Daoy (cell line): ENCODE measurements around the gene PPP2R3B. TPM values are rescaled to one million over a fixed set of nuclear protein-coding genes. Genes with fewer than 3 reads are reported as not detected.
"Not testable (repeated sequence)": the region's sequence is repeated elsewhere in the genome, so short reads cannot be mapped to it uniquely, and the experiment has no call there.

ENCODE experiments used
- DNase-seq: peaks from one replicate; pipeline ENCODE4 v3.0.0-alpha.2; 2015; ENCODE audit warnings: low read depth
- total RNA-seq: library from RNA; depleted of rRNA; stranded (reverse); fragments of >200 nt; shearing (Covaris generic); gene quantifications from 2 replicates; pipeline ENCODE4 v1.2.3, GENCODE V29; 2014; rRNA removed

The PPP2R3B gene
- total RNA-seq, 1 experiment from 2014 or later = 11.0 TPM

GRCh38 chrX:305781-306613 lies 80.7 kb downstream of the PPP2R3B start:
- DNase-seq = not testable (repeated sequence)

GRCh38 chrX:302975-303374 lies 83.7 kb downstream of the PPP2R3B start:
- DNase-seq = no peak

- no peak for DNase-seq
Observed at GRCh38 chrX:300334-300733, 86.4 kb downstream of the PPP2R3B start.

GRCh38 chrX:298993-299392 lies 87.7 kb downstream of the PPP2R3B start:
- no peak for DNase-seq

GRCh38 chrX:295136-295535 lies 91.6 kb downstream of the PPP2R3B start:
- no peak for DNase-seq

- no peak for DNase-seq
Observed at GRCh38 chrX:292900-293897, 93.5 kb downstream of the PPP2R3B start.

GRCh38 chrX:291411-291901 lies 95.3 kb downstream of the PPP2R3B start:
- DNase-seq = no peak

GRCh38 chrX:290476-291166 lies 96.1 kb downstream of the PPP2R3B start:
- no peak for DNase-seq

GRCh38 chrX:288561-288991 lies 98.1 kb downstream of the PPP2R3B start:
- DNase-seq = no peak

GRCh38 chrX:287670-288069 lies 99.0 kb downstream of the PPP2R3B start:
- no peak for DNase-seq

- DNase-seq = no peak
Observed at GRCh38 chrX:285076-285677, 101.5 kb downstream of the PPP2R3B start.

Other genes starting within 250 kb of the PPP2R3B start
- 3.9 and 6.6 TPM in 2 replicates for gene PLCXD1, start 105.5 kb downstream of the PPP2R3B start, total RNA-seq
- gene GTPBP6, start 68.1 kb downstream of the PPP2R3B start, total RNA-seq = 26.0 and 35.3 TPM in 2 replicates
- not detected in 2 replicates for gene SHOX, start 243.9 kb upstream of the PPP2R3B start, total RNA-seq